ENCODE results near the gene CLEC12A. TPM values are rescaled to one million over a fixed set of nuclear protein-coding genes. Genes with fewer than 3 reads are reported as not detected.

Gene CLEC12A
- polyA plus RNA-seq, 3 donors, result 356 to 441 (median 412) TPM

DNA sequence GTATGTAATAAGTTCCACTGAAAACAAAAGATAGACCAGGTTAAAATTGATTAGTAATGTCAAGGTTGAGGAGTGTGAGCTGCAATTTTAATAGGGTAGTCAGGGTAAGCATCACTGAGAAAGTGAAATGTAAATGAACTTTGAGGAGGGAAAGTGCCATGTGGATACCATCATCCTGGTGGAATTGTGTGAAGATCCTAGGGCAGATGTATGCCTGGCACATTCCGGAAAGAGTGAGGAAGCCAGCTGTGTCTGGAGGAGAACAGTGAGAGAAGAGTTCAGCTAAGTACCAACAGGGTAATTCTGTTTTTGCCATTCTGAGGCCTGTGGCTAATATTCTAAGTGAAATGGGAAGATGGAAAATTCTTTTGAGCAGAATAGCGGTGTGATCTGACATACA, 36.2 kb upstream of the CLEC12A start:
- Histone ChIP-seq H3K4me2 (replicated peaks; ENCODE audit: extremely low read depth, low read length, poor library complexity, severe bottlenecking) (no peak overlapping the region), H3K9me3 (replicated peaks in 1 of 2; ENCODE audit: control insufficient read depth in 1 of 2, insufficient read depth in 1 of 2, low read length in 2 of 2) (no peaks in the 10 kb centered on the region), H3K27ac (ENCODE audit: low read depth in 1 of 2, low read length in 2 of 2) (no peak overlapping the region), H3K4me1 (ENCODE audit: control insufficient read depth in 1 of 2, insufficient read depth in 2 of 2, low read length in 2 of 2) (peaks cover 0 to 9% of the 10 kb centered on the region in 2 donors), H3K9ac (ENCODE audit: insufficient read depth, low read length, poor library complexity, severe bottlenecking) (no peak overlapping the region), H2AFZ (ENCODE audit: insufficient read depth, low read depth, low read length, poor library complexity, severe bottlenecking) (no peak overlapping the region), H4K20me1 (ENCODE audit: insufficient read depth, low read length) (no peaks in the 10 kb centered on the region), H3K79me2 (ENCODE audit: insufficient read depth, low read length) (peaks cover 3% of the 10 kb centered on the region), H3K36me3 (replicated peaks in 1 of 2; ENCODE audit: control insufficient read depth in 1 of 2, insufficient read depth in 2 of 2, low read length in 2 of 2) (no peaks in the 10 kb centered on the region), H3K4me3 (replicated peaks in 1 of 3; ENCODE audit: low read depth in 2 of 3, low read length in 3 of 3) (no peak overlapping the region), H3K27me3 (ENCODE audit: control insufficient read depth in 2 of 2, insufficient read depth in 2 of 2, low read length in 2 of 2) (no peaks in the 10 kb centered on the region)
- Mint-ChIP-seq H3K27me3 (ENCODE audit: low read depth in 3 of 3) (peaks cover 0 to 4% (median 0%) of the 10 kb centered on the region in 3 donors), H3K27ac (peak overlapping the region in 2 of 7 donors; percentile 5 to 70), H3K36me3 (peaks cover 0 to 35% of the 10 kb centered on the region in 2 donors), H3K4me1 (peaks cover 23% of the 10 kb centered on the region), H3K4me3 (no peak overlapping the region), H3K9me3 (no peaks in the 10 kb centered on the region)
- TF ChIP-seq, protein P1, sequence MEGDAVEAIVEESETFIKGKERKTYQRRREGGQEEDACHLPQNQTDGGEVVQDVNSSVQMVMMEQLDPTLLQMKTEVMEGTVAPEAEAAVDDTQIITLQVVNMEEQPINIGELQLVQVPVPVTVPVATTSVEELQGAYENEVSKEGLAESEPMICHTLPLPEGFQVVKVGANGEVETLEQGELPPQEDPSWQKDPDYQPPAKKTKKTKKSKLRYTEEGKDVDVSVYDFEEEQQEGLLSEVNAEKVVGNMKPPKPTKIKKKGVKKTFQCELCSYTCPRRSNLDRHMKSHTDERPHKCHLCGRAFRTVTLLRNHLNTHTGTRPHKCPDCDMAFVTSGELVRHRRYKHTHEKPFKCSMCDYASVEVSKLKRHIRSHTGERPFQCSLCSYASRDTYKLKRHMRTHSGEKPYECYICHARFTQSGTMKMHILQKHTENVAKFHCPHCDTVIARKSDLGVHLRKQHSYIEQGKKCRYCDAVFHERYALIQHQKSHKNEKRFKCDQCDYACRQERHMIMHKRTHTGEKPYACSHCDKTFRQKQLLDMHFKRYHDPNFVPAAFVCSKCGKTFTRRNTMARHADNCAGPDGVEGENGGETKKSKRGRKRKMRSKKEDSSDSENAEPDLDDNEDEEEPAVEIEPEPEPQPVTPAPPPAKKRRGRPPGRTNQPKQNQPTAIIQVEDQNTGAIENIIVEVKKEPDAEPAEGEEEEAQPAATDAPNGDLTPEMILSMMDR (IDR thresholded peaks at IDR 0.05), result no peak
- 89% methylated on average over 1 of the region's 2 CpGs for WGBS (ENCODE audit: insufficient coverage)
- DNase-seq, result no peak
- intact Hi-C loops (cut with micrococcal nuclease), result no loop called here

DNA sequence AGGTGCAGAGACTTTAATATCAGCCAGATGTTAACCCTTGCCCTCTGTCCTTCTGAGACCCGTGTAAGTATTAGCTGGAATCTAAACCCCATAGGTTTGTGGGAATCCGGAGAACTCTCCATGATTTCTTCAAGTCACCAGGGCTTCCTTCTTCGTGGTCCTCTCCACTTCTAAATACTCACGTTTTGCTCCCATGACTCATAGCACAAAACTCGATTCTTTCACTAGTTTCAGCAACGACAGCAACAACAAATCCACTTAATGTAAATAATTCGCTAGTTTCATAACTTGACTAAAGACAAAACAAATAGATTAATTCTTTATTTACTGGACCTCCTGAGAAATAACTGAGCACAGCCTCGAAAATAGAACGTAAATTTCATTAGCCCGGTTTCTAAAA, 34.6 kb upstream of the CLEC12A start:
- TF ChIP-seq, protein P1 (IDR thresholded peaks at IDR 0.05), result no peak
- WGBS (ENCODE audit: insufficient coverage), result 44% methylated on average over 5 of the region's 10 CpGs
- H3K9me3 Mint-ChIP-seq, result no peaks in the 10 kb centered on the region
- peak in 2 of 3 donors; percentile 35 to 47 for DNase-seq
- Histone ChIP-seq H3K4me1 (ENCODE audit: control insufficient read depth in 1 of 2, insufficient read depth in 2 of 2, low read length in 2 of 2) (peaks cover 0 to 22% of the 10 kb centered on the region in 2 donors), H3K4me2 (replicated peaks; ENCODE audit: extremely low read depth, low read length, poor library complexity, severe bottlenecking) (peak overlapping the region; percentile 25), H3K9me3 (replicated peaks in 1 of 2; ENCODE audit: control insufficient read depth in 1 of 2, insufficient read depth in 1 of 2, low read length in 2 of 2) (no peaks in the 10 kb centered on the region), H3K27me3 (ENCODE audit: control insufficient read depth in 2 of 2, insufficient read depth in 2 of 2, low read length in 2 of 2) (no peaks in the 10 kb centered on the region), H3K36me3 (replicated peaks in 1 of 2; ENCODE audit: control insufficient read depth in 1 of 2, insufficient read depth in 2 of 2, low read length in 2 of 2) (no peaks in the 10 kb centered on the region), H3K9ac (ENCODE audit: insufficient read depth, low read length, poor library complexity, severe bottlenecking) (no peak overlapping the region), H4K20me1 (ENCODE audit: insufficient read depth, low read length) (no peaks in the 10 kb centered on the region), H2AFZ (ENCODE audit: insufficient read depth, low read depth, low read length, poor library complexity, severe bottlenecking) (no peak overlapping the region), H3K27ac (ENCODE audit: low read depth in 1 of 2, low read length in 2 of 2) (no peak overlapping the region), H3K79me2 (ENCODE audit: insufficient read depth, low read length) (peaks cover 19% of the 10 kb centered on the region), H3K4me3 (replicated peaks in 1 of 3; ENCODE audit: low read depth in 2 of 3, low read length in 3 of 3) (peak overlapping the region in 1 of 3 experiments; percentile 36)
- peaks cover 0 to 4% (median 2%) of the 10 kb centered on the region in 3 donors for H3K27me3 Mint-ChIP-seq (ENCODE audit: low read depth in 3 of 3)
- H3K36me3 Mint-ChIP-seq, result peaks cover 0 to 35% of the 10 kb centered on the region in 2 donors
- peak overlapping the region in 1 of 2 donors; percentile 43 for H3K4me3 Mint-ChIP-seq
- H3K27ac Mint-ChIP-seq, result peak overlapping the region in 3 of 7 donors; percentile 43 to 75 (median 58)
- intact Hi-C loops (cut with micrococcal nuclease), result no loop called here
- peaks cover 38% of the 10 kb centered on the region for H3K4me1 Mint-ChIP-seq
